Measurements from ENCODE around the gene CACNA2D4.
A peak's percentile ranks its signal among the peaks of the same experiment; 100 is the strongest.

The CACNA2D4 gene

GRCh38 chr12:1933342-1934051 lies 15.0 kb upstream of the CACNA2D4 start:
- no peak for TF ChIP-seq CTCF (conservative IDR thresholded peaks at IDR 0.05; ENCODE audit: low read depth, low read length)
- H3K4me3 ChIP-seq (ENCODE audit: low read depth, low read length), result no peak overlapping the region
- DNase-seq (ENCODE audit: low read depth), result peak; percentile 78

DNA sequence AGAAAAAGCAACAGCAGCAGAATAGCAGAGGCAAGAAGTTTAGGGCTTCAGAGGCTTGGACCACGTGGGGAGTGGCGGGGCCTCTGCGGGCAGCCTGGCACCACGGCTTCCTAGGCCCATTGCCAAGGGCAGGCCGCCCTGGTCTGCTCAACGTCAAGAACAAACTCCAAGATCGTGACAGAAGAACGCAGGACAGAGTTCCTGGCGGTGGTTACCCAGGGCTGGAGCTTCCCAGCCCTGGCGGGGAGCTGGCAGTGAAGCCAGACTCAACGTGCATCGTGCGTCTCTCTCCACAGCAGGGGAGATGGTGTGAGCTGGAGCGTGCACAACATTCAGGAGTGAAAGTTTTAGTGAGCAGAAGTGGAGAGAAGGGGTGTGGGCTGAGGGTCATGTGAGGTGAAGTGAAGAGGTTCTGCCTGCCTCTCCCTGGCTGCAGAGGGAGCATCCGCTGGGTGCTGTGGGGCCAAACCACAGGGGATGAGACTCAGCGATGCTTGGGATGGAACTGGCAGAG lies 13.9 kb upstream of the CACNA2D4 start:
- peak; percentile 30 for DNase-seq (ENCODE audit: low read depth)

GRCh38 chr12:1931642-1932041 lies 13.2 kb upstream of the CACNA2D4 start:
- no peak for TF ChIP-seq CTCF (conservative IDR thresholded peaks at IDR 0.05; ENCODE audit: low read depth, low read length)
- DNase-seq (ENCODE audit: low read depth), result no peak
- H3K4me3 ChIP-seq (ENCODE audit: low read depth, low read length), result no peak overlapping the region

More for the DNA sequence above, 13.9 kb upstream of the CACNA2D4 start:
- TF ChIP-seq CTCF (conservative IDR thresholded peaks at IDR 0.05; ENCODE audit: low read depth, low read length), result no peak
- H3K4me3 ChIP-seq (ENCODE audit: low read depth, low read length), result no peak overlapping the region

DNA sequence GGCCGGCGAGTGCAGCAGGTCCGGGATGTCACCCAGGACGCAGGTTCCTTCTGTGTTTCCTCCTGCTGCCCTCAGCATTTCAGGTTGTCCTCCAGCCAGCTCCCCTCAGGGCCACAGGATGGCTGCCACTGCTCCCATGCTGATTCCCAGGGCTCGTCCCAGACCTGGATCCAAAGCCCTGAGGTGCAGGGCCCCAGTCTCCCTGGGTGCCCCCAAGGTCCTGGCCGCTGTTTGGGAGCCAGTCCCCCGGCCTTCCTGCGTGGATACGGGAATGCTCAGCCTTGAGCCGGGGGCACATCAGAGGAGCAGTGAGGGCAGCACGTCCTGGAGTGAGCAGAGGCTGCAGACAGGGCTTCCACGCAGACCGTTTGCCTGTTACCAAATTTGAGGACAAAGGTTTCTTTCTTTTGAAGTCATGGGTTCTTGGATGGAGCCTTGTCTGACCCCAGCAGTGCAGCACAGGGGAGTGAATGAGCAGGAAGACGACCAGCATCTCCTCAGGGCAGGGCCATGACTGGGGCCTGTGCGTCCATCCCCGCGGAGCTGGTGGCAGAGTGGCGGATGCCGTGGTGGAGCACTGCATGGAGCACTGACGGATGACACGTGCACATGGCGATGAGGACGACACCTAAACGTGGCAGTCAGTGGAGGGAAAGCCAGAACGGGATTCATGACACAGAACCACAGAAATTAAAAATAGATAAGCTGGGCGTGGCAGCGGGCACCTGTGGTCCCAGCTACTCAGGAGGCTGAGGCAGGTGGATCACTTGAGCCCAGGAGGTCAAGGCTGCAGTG lies 12.5 kb upstream of the CACNA2D4 start:
- DNase-seq (ENCODE audit: low read depth), result no peak
- H3K4me3 ChIP-seq (ENCODE audit: low read depth, low read length), result no peak overlapping the region
- no peak for TF ChIP-seq CTCF (conservative IDR thresholded peaks at IDR 0.05; ENCODE audit: low read depth, low read length)

GRCh38 chr12:1929985-1930802 lies 11.7 kb upstream of the CACNA2D4 start:
- no peak for DNase-seq (ENCODE audit: low read depth)
- no peak for TF ChIP-seq CTCF (conservative IDR thresholded peaks at IDR 0.05; ENCODE audit: low read depth, low read length)
- no peak overlapping the region for H3K4me3 ChIP-seq (ENCODE audit: low read depth, low read length)

DNA sequence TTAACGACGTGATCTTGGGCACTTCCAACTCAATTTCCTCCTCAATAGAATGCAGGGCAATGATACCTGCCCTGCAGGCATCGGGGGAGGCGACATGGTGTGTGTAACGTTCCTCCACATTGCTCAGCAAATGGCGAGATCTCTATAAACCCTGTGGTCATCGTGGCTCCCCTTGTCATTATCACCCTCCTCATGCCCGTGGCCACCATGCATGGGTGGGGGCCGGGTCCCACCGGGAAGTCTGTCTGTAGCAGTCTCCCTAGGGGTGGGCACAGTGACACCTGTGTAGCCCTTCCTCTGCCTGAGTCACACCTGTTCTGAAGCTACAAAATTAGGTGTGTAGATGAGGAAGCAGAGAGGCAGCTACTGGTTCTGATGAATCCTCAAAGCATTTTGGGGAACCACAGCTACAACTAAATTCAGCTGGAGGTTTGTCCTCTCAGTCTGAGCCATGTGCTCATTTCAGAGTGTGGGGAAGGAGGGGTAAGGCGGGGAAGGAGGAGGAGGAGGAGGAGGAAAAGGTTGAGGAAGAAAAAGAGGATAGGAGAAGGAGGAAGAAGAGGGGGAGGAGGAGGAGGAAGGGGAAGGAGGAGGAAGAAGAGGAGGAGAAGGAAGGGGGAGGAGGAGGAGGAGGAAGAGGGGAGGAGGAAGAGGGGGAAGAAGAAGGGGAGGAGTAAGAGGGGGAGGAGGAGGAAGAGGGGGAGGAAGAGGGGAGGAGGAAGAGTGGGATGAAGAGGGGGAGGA lies 11.0 kb upstream of the CACNA2D4 start:
- DNase-seq (ENCODE audit: low read depth), result no peak
- TF ChIP-seq CTCF (conservative IDR thresholded peaks at IDR 0.05; ENCODE audit: low read depth, low read length), result no peak
- no peak overlapping the region for H3K4me3 ChIP-seq (ENCODE audit: low read depth, low read length)

Measured in choroid plexus epithelial cell (primary cell).